Psoas muscle (tissue), 8 donors: ENCODE measurements around the gene CAMTA1. TPM values are rescaled to one million over a fixed set of nuclear protein-coding genes. Genes with fewer than 3 reads are reported as not detected.

Experiments used
- ATAC-seq, 4 donors: fragments of 200-7000 bp; cut with Tn5 transposase; one replicate each; pipeline ENCODE4 v1.9.1; 2020; ENCODE audit warnings: moderate library complexity in 3 of 4, mild to moderate bottlenecking in 2 of 4
- DNase-seq, 2 donors: peaks; one replicate each; pipeline ENCODE4 v3.0.0-alpha.2; 2020
- H3K27ac ChIP-seq: fragments of 200-600 bp; one replicate; pipeline ENCODE4 v1.8.0; 2022
- H3K27me3 ChIP-seq, 3 donors: fragments of 200-600 bp in 1 of 3; one replicate each; pipeline versions ENCODE4 v1.6.1 to v1.8.0; 2013 to 2022; ENCODE audit warnings: low read length in 2 of 3, mild to moderate bottlenecking in 2 of 3, moderate library complexity in 1 of 3; ENCODE audit not compliant: insufficient read depth in 3 of 3
- H3K36me3 ChIP-seq, 2 donors: fragments of 200-600 bp in 1 of 2; one replicate each; pipeline versions ENCODE4 v1.6.1 to v1.8.0; 2013 to 2022; ENCODE audit warnings: low read depth in 1 of 2, mild to moderate bottlenecking in 1 of 2, moderate library complexity in 1 of 2; ENCODE audit not compliant: insufficient read depth in 1 of 2
- H3K4me1 ChIP-seq: fragments of 200-600 bp; one replicate; pipeline ENCODE4 v1.8.0; 2022
- H3K4me3 ChIP-seq: fragments of 200-600 bp; one replicate; pipeline ENCODE4 v1.8.0; 2022; ENCODE audit warnings: mild to moderate bottlenecking
- H3K9me3 ChIP-seq: fragments of 200-600 bp; one replicate; pipeline ENCODE4 v1.8.0; 2022
- WGBS, 3 donors: extraction: QIAGEN DNeasy Blood & Tissue Kit; methylation state at CpG; one replicate each; pipeline versions ENCODE4 v1.1.6 to v1.1.7; 2013; 5-methylcytosine and 5-hydroxymethylcytosine counted together
- intact Hi-C, 2 donors: fragments of 100-400 bp; cut with DNase I; formaldehyde crosslinking; loops; one replicate each; pipeline versions ENCODE4 v1.11.0 to v1.14.2; 2022
- polyA plus RNA-seq, 3 donors: library from polyadenylated mRNA; stranded (reverse); fragments of 200-250 nt; gene quantifications; one replicate each; pipeline ENCODE4 v1.2.3, GENCODE V29; 2013
- total RNA-seq, 4 donors: library from RNA; stranded (reverse); fragmentation: NEBNext Ultra II Directional in 2 of 4; extraction: Animal tissue kit (Norgen Biotek cat#: 25700) in 2 of 4; gene quantifications; one replicate each; pipeline versions ENCODE4 v1.2.1 to v1.2.4, GENCODE V29; 2021 to 2023
- TF ChIP-seq, protein P1 (sequence below): fragments of 200-600 bp; IDR thresholded peaks from one replicate; pipeline ENCODE4 v1.8.0; 2022; ENCODE audit warnings: antibody characterized with exemption
- donor health status: healthy with polysubstance abuse.
- donor health status: DM: no; HTN: no; CAD: no; lungs with moderate emphysema.
- donor health status: Bipolar disorder and iron deficiency.
- donor health status: healthy.
- donor health status: DM: yes; HTN: yes; CAD: no.
- donor health status: DM: no; HTN: no; CAD: no.
- donor health status: DM: no; HTN: no; CAD: no.
- donor health status: DM: yes; HTN: yes; CAD: no.

CAMTA1 gene
- total and polyA plus RNA-seq, 7 donors: 64.6 to 206 (median 76.5) TPM

DNA sequence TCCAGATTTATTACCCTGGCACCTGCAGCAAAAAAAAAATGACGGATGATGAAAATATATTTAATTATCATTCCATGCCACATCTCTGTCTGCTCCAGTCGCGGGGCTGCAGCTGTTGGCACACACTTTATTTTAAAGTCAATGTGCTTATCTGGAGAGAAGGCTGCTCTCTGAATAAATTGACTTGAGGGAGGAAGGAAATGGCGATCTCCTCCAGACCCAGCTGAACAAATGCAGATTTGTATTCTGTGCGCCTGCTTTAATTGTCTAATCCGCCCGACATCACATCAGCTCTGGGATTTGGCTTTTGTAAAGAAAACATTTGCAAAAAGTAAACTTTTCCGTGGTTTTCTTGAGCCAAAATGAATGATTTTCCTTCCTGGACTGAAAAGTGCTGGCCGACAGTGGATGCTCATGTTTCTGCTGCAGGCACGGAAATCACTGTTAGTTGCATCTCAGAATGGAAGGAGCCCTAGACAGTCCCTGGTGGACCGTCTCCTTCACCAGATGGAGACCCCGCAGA, 150.2 kb downstream of the CAMTA1 start:
- no peak for DNase-seq
- intact Hi-C loops: no loop called here

DNA sequence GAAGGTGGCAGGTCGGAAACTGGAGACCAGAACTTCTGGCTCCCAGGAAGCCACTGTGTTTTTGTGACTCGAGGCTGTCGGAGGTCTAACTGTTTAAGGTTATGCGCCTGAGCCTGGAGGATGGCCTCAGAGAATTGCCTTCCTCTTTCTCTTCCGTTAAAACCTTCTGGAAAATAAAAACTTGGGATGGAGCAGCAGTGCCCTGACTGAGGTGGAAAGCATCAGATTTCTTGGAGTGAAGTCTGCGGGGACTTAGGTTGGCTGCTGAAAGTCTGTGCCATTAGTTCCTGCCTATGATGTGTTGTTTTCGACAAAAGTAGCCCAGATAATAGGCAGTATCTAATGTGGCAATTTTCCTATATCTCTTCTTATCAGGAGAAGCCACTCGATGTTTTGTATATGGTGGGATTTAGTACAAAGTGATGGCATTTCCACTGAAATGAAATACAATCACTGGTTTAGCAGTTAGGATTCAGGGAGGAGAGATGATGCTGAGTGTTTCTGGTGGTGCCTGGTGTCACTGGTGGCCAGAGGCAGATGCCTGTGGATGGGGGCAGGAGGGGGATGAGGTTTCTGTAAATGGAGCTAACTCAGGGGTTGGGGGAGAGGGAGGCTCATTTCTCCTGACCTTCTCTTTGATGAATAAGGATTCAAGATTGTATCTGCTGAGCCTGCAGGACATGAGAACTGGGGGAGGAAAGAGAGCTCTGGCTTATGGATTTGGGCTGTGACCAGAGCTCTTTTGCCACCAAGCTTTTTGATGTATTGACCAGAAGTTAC, 150.8 kb downstream of the CAMTA1 start:
- TF ChIP-seq, protein P1, sequence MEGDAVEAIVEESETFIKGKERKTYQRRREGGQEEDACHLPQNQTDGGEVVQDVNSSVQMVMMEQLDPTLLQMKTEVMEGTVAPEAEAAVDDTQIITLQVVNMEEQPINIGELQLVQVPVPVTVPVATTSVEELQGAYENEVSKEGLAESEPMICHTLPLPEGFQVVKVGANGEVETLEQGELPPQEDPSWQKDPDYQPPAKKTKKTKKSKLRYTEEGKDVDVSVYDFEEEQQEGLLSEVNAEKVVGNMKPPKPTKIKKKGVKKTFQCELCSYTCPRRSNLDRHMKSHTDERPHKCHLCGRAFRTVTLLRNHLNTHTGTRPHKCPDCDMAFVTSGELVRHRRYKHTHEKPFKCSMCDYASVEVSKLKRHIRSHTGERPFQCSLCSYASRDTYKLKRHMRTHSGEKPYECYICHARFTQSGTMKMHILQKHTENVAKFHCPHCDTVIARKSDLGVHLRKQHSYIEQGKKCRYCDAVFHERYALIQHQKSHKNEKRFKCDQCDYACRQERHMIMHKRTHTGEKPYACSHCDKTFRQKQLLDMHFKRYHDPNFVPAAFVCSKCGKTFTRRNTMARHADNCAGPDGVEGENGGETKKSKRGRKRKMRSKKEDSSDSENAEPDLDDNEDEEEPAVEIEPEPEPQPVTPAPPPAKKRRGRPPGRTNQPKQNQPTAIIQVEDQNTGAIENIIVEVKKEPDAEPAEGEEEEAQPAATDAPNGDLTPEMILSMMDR: no peak
- no peaks in the 10 kb centered on the region for H3K36me3 ChIP-seq
- H3K27ac ChIP-seq: no peak overlapping the region
- intact Hi-C loops: no loop called here
- H3K4me3 ChIP-seq: no peak overlapping the region
- ATAC-seq (no peak), DNase-seq (no peak)
- H3K4me1 ChIP-seq: no peaks in the 10 kb centered on the region
- peaks cover 0 to 33% (median 5%) of the 10 kb centered on the region in 3 donors for H3K27me3 ChIP-seq
- H3K9me3 ChIP-seq: no peaks in the 10 kb centered on the region
- 13 to 19% (median 17%) methylated on average over 8 of the region's 8 CpGs for WGBS, 3 donors

More for the DNA sequence above, 150.2 kb downstream of the CAMTA1 start:
- Histone ChIP-seq H3K36me3 (no peaks in the 10 kb centered on the region), H3K27me3 (peaks cover 0 to 33% (median 5%) of the 10 kb centered on the region in 3 donors), H3K27ac (no peak overlapping the region), H3K9me3 (no peaks in the 10 kb centered on the region), H3K4me3 (no peak overlapping the region), H3K4me1 (no peaks in the 10 kb centered on the region)
- no peak for ATAC-seq
- TF ChIP-seq, protein P1: no peak
- 2 to 4% (median 4%) methylated on average over 12 of the region's 12 CpGs for WGBS, 3 donors

DNA sequence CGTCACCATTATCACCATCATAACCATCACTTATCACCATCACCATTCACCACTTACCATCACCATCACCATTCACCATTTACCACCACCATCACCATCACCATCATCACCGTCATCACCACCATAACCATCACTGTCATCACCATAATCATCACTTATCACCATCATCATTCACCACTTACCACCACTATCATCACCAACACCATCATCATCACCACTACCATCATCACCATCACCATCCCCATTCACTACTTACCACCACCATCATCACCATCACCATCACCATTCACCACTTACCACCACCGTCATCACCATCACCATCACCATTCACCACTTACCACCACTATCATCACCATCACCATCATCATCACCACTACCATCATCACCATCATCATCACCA, 151.8 kb downstream of the CAMTA1 start:
- no peaks in the 10 kb centered on the region for H3K9me3 ChIP-seq
- H3K27me3 ChIP-seq: peaks cover 0 to 33% (median 5%) of the 10 kb centered on the region in 3 donors
- no peaks in the 10 kb centered on the region for H3K36me3 ChIP-seq
- H3K27ac ChIP-seq: no peak overlapping the region
- TF ChIP-seq, protein P1: no peak
- DNase-seq (no peak), ATAC-seq (no peak)
- WGBS, 3 donors: 82 to 84% (median 83%) methylated on average over 3 of the region's 3 CpGs
- H3K4me1 ChIP-seq: no peaks in the 10 kb centered on the region
- no peak overlapping the region for H3K4me3 ChIP-seq
- intact Hi-C loops: no loop called here

DNA sequence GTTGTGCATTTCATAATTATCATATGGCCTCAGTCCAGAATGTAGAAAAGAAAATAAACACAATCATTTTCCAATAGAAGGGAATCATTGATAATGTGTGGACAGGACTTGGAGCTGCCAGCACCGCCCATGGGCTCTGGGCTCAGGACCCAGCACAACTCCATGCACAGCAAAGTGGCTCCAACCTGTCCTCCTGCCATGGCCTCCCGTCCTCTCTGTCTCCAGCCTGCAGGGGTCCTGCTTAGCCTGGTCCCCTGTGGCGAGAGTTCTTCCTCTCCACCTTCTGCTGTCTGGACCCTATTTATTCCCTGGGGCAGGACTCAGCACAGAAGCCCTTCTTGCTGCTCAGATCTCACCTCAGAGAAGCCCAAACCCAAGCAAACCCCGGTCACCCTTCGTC, 154.1 kb downstream of the CAMTA1 start:
- WGBS, 3 donors: 88 to 93% (median 90%) methylated on average over 5 of the region's 5 CpGs
- Histone ChIP-seq H3K36me3 (no peaks in the 10 kb centered on the region), H3K27me3 (peaks cover 0 to 28% (median 2%) of the 10 kb centered on the region in 3 donors), H3K4me1 (no peaks in the 10 kb centered on the region), H3K27ac (no peak overlapping the region), H3K4me3 (no peak overlapping the region), H3K9me3 (no peaks in the 10 kb centered on the region)
- intact Hi-C loops: no loop called here
- DNase-seq (no peak), ATAC-seq (no peak)
- TF ChIP-seq, protein P1: no peak
